IPS-11a (cell line): ENCODE results near the gene FHDC1.

Experiments
- H3K4me3 ChIP-seq: one replicate; pipeline ENCODE4 v1.5.1; 2013; ENCODE audit warnings: low read depth, low read length, control low read depth

FHDC1 gene

DNA sequence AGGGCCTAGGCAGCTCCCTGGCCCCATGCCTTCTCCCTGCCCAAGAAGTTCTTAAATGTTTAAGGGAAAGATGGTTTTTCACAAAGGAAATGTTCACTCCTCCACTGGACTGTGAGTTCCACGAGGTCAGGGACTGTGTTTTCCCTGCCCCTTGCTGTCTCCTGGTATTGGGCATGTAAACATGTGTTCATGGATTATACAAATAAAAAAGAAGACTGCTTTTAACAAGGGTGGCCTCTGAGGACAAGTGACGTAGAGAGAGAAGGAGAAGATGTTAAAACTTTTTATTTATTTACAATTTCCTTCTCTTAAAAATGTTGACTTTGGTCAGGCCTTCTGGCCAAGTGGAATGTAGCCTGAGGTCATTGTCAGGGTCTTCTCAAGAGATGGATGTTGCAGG, 66.0 kb downstream of the FHDC1 start:
- H3K4me3 ChIP-seq = no peak overlapping the region

DNA sequence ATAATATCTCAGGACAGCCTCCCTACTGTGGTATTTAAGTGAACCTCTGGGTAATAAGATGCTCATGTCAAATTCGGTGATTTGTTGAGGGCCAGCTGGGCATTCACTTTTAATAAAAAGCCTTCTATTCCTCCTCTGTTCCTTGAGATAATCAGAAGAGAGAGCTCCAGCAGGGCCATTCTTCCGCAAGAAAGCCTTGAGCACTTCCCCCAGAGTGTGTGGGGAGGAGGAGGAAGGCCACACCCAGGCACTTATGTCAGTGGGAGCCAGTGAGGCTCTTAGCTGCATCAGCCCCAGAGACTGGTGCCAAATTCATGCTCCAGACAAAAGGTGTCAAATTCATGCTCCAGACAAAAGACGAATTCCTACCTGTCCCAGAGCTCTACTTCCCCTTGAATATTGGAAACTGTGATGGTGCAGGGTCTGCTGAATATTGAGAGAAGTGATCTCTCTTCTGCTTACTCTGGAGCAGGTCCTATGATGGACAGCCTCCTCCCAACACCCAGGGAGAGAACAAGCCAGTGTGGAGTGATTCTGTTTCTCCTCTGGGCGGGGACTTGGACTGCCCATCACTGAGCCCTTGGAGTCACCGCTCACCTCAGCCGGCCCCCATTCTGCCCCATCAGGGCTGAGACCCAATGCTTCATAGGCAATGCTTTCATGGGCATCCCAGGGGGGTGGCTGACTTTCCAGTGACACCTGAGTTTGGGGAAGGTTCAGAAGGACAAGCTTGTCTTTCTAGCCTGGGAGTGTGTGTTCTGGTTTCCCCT, 68.1 kb downstream of the FHDC1 start:
- no peak overlapping the region for H3K4me3 ChIP-seq

DNA sequence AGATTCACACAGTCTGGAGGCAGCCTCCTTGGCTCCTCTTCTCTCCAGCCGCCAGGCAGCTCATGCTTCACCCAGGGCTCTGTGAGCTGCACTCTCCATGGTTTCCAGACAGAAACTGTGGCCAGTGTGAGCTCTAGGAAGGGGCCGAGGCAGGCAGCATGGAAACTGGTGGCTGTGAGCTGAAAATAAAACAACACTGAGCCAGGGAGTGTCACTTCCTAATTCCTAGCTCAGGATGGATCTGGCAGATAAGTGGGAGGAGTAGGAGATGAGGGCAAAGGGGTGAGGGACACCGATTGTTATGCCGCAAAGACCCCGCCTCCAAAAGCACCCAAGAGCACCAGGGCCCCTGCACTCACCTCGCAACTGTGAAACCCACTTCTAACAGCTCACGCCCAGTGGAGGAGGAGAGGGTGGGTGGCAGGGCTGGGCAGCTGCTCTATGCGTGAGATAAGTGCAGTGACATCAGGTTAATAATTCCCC, 69.8 kb downstream of the FHDC1 start:
- no peak overlapping the region for H3K4me3 ChIP-seq

DNA sequence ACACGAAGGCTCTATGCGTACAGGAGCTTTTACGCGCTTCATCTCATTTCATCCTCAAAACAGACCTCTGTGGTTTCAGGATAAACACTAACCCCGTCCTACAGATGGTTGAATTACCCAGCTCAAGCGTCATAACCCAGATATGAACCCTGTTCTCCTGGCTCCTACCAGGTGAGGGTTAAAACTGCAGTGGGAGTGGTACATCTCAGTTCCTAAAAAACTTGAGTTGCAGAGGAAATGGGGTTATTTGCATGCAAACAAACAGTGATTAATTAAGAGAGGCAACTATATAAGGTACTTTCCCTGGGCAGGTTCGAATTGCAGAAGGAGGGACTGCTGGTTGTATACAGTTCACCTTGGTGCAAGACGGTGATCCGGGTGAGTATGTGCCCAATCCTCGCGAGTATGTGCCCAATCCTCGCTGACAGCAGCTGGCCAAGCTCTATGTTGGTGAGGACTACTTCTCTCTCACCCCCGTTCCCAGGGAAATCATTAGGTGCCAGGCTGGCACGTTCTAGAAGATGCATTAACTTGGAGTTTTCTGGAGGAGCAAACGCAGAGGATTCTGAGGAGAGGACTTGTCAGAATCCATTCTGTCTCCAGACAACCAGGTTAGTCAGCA, 72.6 kb downstream of the FHDC1 start:
- H3K4me3 ChIP-seq = no peak overlapping the region

DNA sequence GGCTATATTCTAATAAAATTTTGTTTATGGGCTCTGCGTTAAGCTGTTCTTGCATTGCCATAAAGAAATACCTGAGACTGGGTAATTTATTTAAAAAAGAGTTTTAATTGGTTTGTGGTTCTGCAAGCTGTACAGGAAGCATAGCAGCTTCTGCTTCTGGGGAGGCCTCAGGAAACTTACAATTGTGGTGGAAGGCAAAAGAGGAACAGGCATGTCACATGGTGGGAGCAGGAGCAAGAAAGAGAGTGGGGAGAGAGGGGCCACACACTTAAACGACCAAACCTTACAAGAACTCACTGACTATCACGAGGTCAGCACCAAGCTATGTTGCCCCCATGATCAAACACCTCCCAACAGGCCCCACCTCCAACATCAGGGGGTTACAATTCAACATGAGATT, 74.0 kb downstream of the FHDC1 start:
- no peak overlapping the region for H3K4me3 ChIP-seq

DNA sequence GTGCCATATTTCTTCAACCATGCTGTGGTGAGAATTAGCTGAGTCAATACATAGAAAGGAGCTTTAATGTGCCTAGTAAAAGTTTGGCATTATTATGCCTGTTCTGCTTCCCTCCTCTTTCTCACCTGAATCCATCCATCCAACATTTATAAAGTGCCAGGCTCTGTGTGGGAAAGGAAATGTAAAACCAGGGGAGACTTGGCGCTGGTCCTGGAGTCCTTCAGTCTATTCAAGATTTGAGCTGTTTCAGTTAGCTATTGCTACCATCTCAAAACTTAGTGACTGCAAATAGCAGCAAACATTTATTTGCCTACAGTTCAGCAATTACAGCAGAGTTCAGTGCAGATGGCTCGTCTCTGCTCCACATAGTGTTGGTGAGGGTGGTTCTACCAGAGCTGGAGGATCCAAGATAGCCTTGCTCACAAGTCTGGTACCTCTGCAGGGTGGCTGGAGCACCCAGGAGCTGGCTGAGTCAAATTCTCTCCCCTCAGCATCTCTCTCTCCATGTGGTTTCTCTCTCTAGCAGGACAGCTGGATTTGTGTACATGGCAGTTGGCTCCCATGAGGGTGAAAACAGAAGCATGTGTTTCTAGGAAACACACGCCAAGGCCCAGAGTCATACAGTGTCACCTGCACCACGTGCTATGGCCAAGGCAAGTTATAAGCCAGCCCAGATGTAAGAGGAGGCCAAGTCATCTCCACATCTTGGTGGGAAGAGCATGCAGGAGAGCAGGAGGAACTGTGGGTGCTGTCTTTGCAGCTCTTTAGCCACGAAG, 77.3 kb downstream of the FHDC1 start:
- no peak overlapping the region for H3K4me3 ChIP-seq

DNA sequence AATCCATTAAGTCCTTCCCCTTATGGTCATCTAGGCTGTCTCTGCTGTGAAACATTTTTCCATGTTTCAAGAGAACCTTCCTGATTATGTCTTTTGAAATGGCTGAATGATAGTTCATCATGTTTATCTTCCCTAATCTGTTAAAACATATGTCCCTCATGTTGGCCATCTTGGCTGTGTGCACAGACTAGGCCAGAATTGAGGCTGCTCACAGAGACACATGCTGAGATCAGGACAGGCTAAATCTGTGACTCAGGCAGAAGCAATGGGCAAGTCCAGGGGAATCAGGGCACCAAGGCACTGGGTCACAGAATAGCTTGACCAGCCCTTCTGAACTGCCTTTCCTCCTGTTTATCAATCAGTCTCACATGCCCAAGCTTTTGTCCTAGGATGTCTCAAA, 78.3 kb downstream of the FHDC1 start:
- no peak overlapping the region for H3K4me3 ChIP-seq

DNA sequence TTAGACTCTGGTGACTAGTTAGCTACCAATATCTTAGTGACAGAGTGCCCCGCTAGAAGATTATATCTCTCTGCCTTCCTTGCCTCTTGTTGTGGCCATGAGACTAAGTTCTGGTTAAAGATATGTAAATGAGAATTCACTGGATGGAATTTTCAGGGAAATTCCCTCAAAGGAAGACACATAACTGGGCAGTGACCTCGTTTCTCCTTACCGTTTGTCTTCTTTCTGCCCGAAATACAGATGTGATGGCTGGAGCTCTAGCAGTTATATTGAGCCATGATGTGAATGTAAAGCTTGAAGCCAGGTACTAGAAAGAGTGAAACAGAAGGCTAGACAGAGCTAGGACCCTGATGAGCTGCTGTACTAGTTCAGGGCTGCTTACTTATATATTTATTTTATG, 80.5 kb downstream of the FHDC1 start:
- H3K4me3 ChIP-seq = no peak overlapping the region

DNA sequence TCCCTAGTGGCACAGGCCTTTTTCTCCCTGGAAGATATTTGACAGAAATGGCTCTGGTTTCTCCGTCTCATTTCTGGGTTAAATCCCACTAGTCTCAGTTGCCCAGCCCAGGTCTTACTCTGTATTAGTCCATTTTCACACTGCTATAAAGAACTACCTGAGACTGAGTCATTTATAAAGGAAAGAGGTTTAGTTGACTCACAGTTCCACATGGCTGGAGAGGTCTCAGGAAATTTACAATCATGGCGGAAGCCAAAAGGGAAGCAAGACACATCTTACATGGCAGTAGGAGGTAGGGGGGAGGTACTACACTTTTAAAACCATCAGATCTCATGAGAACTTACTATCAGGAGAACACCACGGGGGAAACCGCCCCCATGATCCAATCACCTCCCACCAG, 81.9 kb downstream of the FHDC1 start:
- no peak overlapping the region for H3K4me3 ChIP-seq

DNA sequence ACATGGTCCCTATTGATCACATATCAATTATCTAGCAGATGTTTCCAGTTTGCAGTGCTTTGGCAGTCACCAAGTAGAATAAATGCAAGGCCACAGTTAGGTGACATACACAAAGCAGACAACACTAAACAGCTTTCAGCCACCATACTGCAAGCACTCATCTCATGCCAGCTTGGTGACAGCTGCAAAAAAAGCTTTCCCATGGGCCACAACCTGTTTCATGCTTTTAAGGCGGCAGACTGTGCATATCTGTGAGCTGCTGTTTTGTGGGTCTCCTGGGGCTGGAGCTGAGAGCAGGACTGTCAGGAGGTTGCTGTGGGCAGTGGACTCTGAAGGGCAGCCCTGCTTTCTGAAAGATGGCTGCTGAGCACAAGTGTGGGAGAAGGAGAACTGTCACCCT, 82.6 kb downstream of the FHDC1 start:
- H3K4me3 ChIP-seq = no peak overlapping the region

DNA sequence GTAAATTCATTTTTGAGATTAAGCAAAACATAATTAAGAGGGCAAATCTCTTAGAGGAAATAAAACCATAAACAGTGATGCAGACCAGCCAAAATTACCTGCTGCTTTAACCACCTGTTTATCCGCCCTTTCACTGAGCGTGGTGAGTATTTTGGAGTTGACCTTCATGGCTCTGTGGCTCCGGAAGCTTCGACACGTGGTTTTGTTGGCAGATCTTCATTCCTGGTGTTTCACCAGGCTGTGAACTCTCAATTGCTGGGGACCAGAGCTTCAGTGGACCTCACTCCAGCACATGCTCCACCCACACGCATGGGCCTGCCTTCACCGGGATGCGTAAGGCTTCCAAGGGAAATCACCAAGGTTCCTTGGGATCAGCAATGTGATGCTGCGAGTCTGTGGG, 83.8 kb downstream of the FHDC1 start:
- no peak overlapping the region for H3K4me3 ChIP-seq

DNA sequence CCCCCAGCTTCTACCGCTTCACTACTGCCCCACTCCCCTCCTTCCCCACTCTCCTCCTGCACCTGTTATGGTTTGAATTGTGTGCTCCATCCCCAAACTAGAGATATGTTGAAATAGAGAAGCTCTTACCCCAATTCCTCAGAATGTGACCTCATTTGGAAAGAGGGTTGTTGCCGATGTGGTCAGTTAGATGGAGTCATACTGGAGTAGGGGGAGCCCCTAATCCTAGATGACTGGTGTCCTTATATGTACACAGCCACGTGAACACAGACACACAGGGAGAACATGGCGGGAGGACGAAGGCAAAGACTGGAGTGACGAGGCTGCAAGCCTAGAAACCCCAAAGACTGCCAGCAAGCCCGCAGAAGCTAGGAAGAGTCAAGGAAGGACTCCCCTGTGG, 84.3 kb downstream of the FHDC1 start:
- H3K4me3 ChIP-seq = no peak overlapping the region

DNA sequence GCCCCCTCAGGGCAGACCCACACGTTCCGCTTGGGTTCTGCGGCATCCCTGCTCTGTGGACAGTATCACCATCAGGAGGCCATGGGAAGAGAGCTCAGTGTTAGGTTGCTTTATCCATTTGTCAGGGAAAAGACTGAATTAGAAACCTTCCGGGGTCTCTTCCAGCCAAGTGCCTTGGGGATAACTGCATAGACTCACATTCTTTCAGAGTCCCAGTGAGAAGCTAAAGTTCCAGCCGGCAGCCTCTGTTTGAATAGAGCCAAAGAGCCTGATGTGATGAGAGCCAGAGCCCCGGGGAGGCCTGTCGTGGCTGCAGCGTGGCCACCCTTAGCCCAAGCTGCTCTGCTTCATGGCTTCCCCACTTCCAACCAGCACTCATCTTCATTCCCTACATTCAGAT, 85.2 kb downstream of the FHDC1 start:
- H3K4me3 ChIP-seq = no peak overlapping the region

DNA sequence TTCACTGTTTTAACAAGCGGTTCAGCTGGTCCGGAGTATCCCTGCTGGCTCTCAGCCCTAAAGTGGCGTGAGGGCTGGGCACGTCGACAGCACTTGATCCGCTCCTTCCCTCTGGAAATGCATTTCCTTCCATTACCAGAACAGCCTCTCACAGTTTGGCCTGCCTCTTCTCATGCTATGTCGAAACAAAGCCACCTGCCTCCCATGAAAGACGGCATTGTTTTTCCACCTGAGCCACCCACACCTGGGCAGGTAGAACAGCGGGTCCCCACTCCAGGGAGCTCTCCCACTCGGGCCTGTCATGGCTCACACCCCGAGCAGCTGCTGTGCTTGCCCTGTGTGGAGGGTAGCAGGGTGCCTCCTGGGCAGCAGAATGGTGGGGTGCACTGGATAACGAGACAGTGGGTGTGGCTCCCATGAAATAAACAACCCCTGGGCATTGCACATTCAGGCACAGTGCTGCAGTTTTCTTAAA, 86.2 kb downstream of the FHDC1 start:
- H3K4me3 ChIP-seq = no peak overlapping the region

DNA sequence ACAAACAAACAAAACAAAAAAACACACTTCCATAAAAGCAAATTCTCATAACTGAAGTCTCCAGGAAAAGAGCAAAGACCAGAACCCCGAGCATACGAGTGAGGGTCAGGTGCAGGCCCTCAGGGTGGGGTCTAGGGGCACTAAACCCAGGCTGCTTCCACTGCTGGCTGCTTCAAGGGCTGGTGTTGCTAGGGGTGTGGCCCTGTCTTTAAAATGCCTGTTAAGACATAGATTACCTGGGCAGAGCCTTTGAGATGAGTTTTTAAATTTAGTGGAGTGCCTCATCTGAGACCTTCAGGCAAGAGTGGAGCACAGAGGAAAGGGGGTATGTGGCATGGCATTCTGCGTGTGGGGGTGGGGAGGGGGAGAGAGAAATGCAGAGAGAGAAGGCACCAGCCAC, 87.0 kb downstream of the FHDC1 start:
- H3K4me3 ChIP-seq = no peak overlapping the region

DNA sequence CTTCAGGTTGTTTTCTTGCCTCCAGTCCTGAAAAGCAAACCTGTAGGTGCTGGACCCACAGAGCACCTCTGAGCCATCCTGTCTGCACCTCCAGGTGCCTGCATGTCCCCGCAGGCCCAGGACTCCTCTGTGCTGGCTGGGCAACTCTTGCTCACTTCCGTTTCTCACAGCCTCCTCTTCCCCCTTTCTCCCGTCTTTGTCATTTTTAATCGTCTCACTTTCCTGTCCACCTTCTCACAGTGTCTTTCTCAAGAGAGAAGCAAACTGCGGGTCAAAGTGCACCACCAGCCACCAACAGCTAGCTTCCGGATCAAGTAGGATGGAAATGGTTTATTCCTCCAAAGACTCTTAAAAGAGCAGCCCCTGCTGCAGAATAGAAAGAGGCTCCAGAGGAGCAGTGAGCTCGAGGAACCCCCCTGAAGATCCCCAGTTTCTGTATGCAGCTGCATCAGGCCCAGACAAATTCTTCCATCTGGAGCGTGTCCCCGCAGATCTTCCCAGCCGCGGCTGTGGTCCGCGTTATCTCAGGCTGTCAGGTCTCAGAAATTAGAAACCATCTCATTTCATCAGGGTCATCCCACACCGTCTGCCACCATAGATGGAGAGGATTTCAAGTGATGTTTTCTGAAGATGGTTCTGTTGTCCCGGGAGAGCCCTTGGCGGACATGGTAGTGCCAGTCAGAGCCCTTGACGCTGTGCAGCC, 87.7 kb downstream of the FHDC1 start:
- H3K4me3 ChIP-seq = no peak overlapping the region

DNA sequence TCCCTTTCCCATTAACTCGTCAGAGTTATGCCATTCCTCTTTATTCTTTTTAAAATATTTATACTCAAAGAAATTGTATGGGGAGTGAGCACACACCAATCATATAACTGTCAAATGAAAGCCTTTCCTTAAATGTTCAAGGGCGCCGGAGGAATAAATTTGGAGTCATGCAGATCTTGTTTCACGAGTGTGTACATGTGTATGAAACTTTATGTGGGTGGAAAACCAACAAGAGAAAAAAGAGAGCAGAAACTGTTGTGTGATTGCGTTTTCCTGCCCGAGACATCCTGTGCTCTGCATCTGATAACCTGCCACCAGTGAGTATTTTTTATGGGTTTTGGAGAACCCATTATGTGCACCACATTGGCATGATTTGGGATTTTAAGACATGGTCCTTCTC, 88.3 kb downstream of the FHDC1 start:
- H3K4me3 ChIP-seq = no peak overlapping the region

DNA sequence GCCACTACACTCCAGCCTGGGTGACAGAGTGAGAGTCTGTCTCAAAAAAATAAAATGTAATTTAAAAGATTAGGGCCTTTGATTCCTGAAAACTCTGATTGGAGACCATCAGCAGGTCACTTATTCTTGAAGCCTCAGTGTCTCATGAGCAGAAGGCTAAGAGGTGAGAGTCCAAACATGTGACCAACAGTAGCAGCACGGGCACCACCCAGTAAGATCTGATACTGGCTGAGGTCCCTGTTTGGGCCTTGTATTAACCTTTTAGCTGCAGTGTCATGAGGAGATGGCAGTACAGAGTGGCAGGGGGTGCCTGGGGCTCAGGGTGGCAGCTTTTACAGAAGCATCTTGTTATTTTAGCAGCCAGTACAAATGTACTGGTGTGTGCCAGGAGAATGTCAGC, 89.3 kb downstream of the FHDC1 start:
- H3K4me3 ChIP-seq = no peak overlapping the region

DNA sequence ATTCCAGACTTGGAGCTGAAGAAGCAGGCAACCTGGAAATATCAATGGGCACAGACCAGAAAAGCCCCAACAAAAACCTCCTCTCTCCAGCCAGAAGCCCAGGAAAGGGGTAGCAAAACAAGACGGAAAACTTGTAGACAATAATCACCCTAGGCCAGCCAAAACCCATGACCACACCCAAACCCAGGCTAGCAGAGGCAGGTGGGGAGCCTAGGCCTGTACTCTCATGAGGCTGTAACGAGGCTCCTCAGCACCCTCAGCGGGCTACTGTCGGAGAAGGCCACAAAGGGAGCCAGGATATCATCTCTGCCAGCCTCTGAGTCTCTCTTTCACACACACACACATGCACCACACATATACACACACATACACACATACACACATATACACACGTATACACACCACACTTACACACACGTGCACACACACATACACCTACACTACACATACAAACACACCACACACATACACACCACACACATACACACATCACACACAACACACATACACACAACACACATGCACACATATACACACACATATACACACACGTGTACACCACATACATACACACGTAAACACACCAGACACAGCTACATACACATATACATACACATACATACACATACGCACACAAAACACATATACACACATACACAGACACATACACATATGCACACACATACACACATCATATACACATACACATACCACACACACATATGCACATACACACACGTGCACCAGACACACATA, 90.6 kb downstream of the FHDC1 start:
- H3K4me3 ChIP-seq = no peak overlapping the region

DNA sequence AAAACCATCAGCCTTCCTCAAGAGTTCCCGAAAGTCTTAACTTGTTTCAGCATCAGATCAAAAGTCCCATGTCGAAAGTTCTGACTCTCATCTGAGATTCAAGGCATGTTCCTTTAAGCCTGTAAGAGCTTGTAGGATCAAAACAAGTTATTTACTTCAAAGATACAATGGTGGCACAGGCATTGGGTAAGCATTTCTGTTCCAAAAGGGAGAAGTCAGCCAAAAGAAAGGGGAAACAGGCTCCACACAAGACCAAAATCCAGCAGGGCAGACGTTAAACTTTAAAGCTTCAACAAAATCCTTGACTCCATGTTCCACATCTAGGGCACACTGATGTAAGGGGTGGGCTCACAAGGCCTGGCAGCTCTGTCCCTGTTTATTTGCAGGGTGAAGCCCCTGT, 91.7 kb downstream of the FHDC1 start:
- H3K4me3 ChIP-seq = no peak overlapping the region

DNA sequence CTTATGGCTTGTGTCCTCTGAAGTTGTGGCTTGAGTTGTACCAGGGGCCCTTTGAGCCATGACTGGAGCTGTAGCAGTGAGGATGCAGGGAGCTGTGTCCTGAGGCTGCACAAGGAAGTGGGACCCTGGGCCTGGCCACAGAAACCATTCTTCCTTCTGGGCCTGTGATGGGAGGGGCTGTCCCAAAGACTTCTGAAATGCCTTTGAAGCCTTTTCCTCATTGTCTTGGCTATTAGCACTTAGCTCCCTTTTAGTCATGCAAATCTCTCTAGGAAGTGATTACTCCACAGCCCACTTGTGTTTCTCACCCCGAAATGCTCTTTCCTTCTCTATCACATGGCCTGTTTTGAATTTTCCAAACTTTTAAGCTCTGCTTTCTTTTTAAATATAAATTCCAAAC, 92.4 kb downstream of the FHDC1 start:
- no peak overlapping the region for H3K4me3 ChIP-seq
